Neural crest cell (in vitro differentiated cells): ENCODE results near the gene CSTF2T. TPM values are rescaled to one million over a fixed set of nuclear protein-coding genes. Genes with fewer than 3 reads are reported as not detected.

Experiments
- DNase-seq: peaks from one replicate; pipeline ENCODE4 v3.0.0; 2021; ENCODE audit warnings: low read depth, mixed read lengths, low spot score
- H3K27ac Mint-ChIP-seq: one replicate; pipeline ENCODE4 v1.8.0; 2021; ENCODE audit warnings: mild to moderate bottlenecking, mixed read lengths; ENCODE audit not compliant: unreplicated experiment
- H3K27me3 Mint-ChIP-seq: 2 replicates; pipeline ENCODE4 v1.8.0; 2021; ENCODE audit warnings: low read depth, mild to moderate bottlenecking, mixed read lengths
- H3K36me3 Mint-ChIP-seq: 2 replicates; pipeline ENCODE4 v1.8.0; 2021; ENCODE audit warnings: low read depth, mild to moderate bottlenecking, mixed read lengths
- H3K4me1 Mint-ChIP-seq: 2 replicates; pipeline ENCODE4 v1.8.0; 2021; ENCODE audit warnings: mixed read lengths
- H3K4me3 Mint-ChIP-seq: one replicate; pipeline ENCODE4 v1.8.0; 2021; ENCODE audit warnings: mild to moderate bottlenecking, mixed read lengths
- H3K9me3 Mint-ChIP-seq: 2 replicates; pipeline ENCODE4 v1.8.0; 2021; ENCODE audit warnings: mixed read lengths
- total RNA-seq: library from RNA; stranded (reverse); gene quantifications from 2 replicates; pipeline ENCODE4 v1.2.1, GENCODE V29; 2021
- TF ChIP-seq, protein P1 (sequence below): fragments of 200-600 bp; sonication (generic); conservative IDR thresholded peaks from 2 replicates; pipeline ENCODE4 v1.5.0; 2021; ENCODE audit warnings: antibody characterized with exemption, mild to moderate bottlenecking

Gene CSTF2T
- total RNA-seq, 1 donor from 2014 or later: 34.0 TPM

DNA sequence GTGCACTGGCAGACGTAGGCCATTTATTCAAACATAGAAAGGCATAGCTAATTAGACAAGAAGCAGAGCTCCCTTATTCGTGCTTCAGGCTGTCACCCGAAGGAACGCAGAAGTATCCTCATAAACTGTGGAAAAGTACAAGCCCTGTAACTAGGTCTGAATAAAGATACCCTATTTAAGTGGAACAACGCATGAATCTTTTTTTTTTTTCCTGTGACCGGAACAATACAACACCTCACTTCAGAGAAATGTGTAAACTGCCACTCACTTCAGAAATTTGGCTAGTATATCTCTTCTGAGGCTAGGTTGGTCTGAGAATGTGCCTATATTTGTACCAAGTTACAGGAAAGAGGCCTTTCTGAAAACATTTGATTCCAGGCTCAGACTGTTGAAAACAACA is 8.0 kb upstream of the CSTF2T start:
- peaks cover 3% of the 10 kb centered on the region for H3K27me3 Mint-ChIP-seq
- no peaks in the 10 kb centered on the region for H3K4me1 Mint-ChIP-seq
- no peak overlapping the region for H3K27ac Mint-ChIP-seq
- no peaks in the 10 kb centered on the region for H3K9me3 Mint-ChIP-seq
- no peak overlapping the region for H3K4me3 Mint-ChIP-seq
- TF ChIP-seq, protein P1, sequence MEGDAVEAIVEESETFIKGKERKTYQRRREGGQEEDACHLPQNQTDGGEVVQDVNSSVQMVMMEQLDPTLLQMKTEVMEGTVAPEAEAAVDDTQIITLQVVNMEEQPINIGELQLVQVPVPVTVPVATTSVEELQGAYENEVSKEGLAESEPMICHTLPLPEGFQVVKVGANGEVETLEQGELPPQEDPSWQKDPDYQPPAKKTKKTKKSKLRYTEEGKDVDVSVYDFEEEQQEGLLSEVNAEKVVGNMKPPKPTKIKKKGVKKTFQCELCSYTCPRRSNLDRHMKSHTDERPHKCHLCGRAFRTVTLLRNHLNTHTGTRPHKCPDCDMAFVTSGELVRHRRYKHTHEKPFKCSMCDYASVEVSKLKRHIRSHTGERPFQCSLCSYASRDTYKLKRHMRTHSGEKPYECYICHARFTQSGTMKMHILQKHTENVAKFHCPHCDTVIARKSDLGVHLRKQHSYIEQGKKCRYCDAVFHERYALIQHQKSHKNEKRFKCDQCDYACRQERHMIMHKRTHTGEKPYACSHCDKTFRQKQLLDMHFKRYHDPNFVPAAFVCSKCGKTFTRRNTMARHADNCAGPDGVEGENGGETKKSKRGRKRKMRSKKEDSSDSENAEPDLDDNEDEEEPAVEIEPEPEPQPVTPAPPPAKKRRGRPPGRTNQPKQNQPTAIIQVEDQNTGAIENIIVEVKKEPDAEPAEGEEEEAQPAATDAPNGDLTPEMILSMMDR: no peak
- DNase-seq: no peak
- H3K36me3 Mint-ChIP-seq: no peaks in the 10 kb centered on the region

DNA sequence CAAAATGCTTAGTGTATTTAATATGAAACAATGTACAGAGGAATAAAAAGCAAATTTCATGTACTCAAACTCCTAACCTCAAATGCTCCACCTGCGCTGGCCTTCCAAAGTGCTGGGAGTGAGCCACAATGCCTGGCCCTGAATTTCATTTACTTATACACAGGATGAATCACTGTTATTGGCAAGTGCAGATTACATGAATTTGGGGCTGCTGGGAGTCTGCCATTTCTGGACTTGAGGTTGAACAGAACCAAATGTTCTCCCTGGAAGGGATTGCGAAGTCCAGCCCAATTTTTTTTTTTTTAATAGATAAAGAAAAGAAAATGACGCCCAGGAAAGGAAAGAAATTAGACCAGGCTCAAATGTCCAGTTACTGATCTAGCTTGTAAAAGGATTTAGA is 6.8 kb upstream of the CSTF2T start:
- Mint-ChIP-seq H3K9me3 (no peaks in the 10 kb centered on the region), H3K36me3 (no peaks in the 10 kb centered on the region), H3K4me1 (no peaks in the 10 kb centered on the region), H3K4me3 (no peak overlapping the region), H3K27ac (no peak overlapping the region), H3K27me3 (peaks cover 3% of the 10 kb centered on the region)
- TF ChIP-seq, protein P1: no peak
- no peak for DNase-seq

DNA sequence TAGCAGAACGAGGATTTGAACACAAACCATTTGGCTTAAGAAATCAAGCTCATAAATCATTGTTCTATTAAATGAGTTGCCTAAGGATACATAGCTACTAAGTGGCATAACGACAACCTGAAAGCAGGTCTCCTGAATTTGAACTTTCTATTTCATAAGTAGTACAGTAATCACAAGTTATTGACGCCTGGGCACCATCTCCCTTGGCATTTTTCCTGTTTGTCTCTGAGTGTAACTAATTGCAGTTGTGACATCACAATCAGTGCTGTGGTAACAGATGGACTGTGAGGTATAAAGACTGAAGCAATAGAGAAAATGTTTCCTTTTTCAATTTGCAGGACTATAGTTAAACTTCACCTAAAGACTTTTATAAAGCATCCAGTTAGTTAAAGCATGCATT is 6.4 kb upstream of the CSTF2T start:
- Mint-ChIP-seq H3K4me1 (no peaks in the 10 kb centered on the region), H3K27me3 (peaks cover 3% of the 10 kb centered on the region), H3K36me3 (no peaks in the 10 kb centered on the region), H3K4me3 (no peak overlapping the region), H3K27ac (no peak overlapping the region), H3K9me3 (no peaks in the 10 kb centered on the region)
- TF ChIP-seq, protein P1: no peak
- no peak for DNase-seq

DNA sequence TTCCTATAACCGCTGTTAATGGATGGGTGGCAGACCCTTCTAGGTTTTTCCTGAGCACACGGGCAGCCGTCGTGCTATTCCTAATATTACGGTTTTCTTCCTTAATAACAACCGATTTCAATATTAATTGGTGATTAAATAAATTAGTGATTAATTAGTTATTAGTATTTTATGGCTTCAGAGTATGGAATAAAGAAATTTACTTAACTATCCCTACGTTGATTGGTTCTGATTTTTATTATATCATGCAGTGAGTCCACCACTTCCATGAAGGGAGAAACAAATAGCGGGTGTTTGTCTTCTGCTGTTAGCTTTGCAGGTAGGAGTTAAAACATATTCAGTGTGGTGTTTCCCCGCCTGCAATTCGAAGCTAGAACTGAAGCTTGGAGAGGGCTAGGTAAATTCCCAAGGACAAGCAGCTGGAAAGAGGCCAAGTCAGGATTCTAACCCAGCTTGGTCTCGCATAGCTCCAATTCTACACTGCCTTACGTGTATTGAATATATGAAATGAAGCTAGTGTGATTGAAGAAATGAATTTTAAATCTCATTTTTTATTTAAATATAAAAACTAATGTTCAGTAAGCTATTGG is 928 bp upstream of the CSTF2T start:
- no peak for DNase-seq

DNA sequence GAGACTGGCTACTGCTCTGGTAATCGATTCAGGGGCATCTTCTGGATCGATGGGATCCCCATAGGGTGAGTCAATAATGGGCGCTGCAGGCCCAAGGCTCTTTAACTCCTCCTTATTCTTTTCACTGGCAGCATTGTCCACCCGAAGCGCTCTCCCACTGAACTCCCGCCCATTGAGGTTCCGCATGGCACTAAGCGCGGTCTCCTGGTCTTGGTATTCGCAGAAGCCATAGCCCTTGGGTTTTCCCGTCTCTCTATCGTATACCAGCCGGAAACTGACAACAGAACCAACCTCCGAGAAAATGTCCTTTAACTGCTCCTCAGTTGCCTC is 285 bp downstream of the CSTF2T start:
- H3K4me1 Mint-ChIP-seq: peaks cover 44% of the 10 kb centered on the region
- H3K36me3 Mint-ChIP-seq: peaks cover 15% of the 10 kb centered on the region
- DNase-seq: no peak
- peak overlapping the region; percentile 100 for H3K27ac Mint-ChIP-seq
- no peaks in the 10 kb centered on the region for H3K27me3 Mint-ChIP-seq
- H3K9me3 Mint-ChIP-seq: no peaks in the 10 kb centered on the region
- peak overlapping the region; percentile 98 for H3K4me3 Mint-ChIP-seq
- TF ChIP-seq, protein P1: no peak

More for the DNA sequence above, 928 bp upstream of the CSTF2T start:
- H3K36me3 Mint-ChIP-seq: peaks cover 15% of the 10 kb centered on the region
- TF ChIP-seq, protein P1: no peak
- peaks cover 40% of the 10 kb centered on the region for H3K4me1 Mint-ChIP-seq
- H3K27me3 Mint-ChIP-seq: peaks cover 3% of the 10 kb centered on the region
- H3K4me3 Mint-ChIP-seq: peak overlapping the region; percentile 98
- H3K27ac Mint-ChIP-seq: peak overlapping the region; percentile 100
- no peaks in the 10 kb centered on the region for H3K9me3 Mint-ChIP-seq
